GM18498 (cell line): ENCODE results near the gene ZNF576.
"Not testable (repeated sequence)": the region's sequence is repeated elsewhere in the genome, so short reads cannot be mapped to it uniquely, and the experiment has no call there.

ENCODE experiments used
- ATAC-seq: cut with Tn5 transposase; IDR thresholded peaks from one replicate; pipeline ENCODE4 v1.9.1; 2021; ENCODE audit warnings: mild to moderate bottlenecking, moderate library complexity; ENCODE audit not compliant: unreplicated experiment

The ZNF576 gene

DNA sequence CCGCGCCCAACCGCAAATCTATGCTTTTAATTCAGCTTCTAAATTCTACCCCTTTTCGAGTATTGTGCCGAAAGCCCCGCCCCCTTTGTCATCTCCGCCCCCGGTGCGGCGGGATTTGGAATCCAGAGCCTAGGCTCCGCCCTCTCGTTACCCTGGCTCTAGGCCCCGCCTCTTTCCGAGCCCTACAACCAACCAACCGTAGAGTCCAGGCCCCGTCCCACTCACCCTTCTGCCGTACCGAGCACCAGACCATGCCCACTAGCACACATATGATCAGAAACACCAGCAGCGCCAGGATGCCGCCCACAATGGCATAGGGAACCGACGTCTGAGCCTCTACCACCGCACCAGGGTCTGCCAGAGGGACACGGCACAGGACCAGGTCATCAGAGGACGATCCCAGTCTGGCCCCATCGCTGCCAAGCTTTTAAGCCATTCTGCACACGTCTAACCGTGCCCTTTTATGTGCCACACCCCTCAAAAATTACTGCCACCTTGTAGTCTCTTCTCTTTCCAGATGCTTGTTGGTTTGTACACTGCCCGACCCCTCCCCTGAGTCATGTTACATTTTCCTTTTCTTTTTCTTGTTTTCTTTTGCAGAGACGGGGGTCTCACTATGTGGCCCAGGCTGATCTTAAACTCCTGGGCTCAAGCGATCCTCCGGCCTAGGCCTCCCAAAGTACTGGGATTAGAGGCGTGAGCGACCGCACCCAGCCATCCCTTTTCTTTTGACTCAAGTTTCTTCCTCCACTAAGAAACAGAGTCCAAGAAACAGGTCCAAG, 27.7 kb downstream of the ZNF576 start:
- no peak for ATAC-seq

DNA sequence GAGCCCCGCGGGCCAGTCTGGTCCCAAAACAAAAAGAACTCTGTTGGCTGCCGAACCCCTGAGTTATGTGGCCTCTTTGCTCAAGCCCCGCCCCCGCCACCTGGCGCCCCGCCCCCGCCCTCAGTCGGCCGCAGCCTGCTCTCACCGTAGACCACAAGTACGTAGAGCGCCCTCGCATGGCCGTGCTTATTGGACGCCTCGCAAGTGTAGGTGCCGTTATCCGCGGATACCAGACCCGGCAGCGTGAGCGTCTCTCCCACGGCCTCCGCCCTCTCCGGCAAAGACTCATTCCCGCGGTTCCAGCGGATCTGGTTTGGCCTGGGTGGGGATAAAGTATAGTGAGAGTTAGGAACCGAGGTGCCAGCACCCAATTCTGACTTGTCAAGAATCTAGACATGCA, 28.5 kb downstream of the ZNF576 start:
- no peak for ATAC-seq

DNA sequence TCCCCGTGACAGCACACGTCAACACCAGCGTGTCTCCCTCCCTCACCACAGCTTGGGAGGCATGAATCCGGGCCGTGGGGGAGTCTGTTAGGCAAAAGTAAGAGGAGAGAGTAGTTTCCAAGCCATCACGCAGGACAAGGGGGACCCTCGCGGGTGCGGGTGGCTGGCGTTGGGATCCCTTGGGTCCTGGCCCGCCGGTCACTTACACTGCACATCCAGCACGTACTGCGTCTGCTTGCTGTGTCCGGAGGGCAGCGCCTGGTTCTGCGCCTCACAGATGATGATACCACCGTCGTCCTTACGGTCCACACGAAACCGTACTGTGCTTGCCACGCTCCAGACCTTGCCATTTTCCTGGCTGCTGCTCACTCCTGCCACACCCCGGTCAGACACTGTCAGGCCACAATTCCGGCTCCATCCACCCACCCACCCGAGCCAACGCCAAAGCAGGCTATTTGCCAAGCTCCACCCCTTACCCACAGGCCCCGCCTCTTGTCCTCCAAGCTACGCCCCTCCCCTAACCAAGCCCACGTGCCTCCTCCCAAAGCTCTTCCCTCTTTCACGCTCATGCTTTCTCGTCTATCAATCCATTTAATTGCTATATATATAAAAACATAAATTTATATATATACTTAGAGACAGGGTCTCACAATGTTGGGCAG, 29.7 kb downstream of the ZNF576 start:
- no peak for ATAC-seq

DNA sequence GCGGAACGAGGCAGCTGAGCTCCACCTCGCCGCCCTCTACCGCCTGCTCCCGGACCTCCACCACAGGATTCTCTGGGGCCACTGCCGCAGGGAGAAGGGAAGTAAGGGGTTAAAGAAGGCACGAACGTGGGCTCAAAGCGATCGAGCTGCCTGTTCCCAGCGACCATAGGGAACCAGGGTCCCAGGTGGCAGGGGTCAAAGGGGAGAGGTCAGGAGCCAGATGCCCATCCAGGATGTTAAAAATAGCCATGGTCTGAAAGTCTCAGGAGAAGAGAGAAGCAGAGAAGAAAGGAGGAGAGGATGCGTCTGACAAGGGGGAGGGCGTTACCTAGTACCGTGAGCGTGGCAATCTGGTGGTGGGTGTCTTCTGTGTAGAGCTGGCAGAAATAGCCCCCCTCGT, 30.4 kb downstream of the ZNF576 start:
- no peak for ATAC-seq

DNA sequence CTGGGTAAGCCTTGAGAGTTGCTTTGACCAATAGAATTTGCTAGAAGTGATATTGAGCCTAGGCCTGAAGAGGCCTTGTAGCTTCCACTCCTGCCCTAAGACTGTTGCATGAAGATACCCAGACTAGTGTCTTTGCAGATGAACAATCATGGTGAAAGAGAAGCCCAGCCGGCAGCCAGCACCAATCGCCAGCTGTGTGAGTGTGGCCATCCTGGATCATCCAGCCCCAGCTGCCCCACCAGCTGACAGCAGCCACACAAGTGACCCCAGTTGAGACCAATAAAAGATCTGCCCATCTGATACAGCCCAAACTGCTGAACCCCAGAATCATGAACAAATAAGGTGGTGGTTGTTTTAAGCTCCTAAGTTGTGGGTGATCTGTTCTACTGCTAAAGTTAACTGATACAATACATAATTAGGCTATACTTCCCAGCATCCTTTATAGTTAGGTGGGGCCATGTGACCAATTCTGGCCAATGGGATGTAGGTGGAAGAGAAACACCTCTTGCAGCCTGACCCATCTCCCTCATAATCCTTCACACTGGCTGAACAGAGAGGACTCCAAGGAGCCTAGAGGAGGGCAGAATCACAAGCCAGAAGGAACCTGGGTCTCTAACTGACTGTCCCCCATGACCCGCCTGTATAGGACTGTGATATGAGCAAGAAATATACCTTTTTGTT, 32.4 kb downstream of the ZNF576 start:
- no peak for ATAC-seq

DNA sequence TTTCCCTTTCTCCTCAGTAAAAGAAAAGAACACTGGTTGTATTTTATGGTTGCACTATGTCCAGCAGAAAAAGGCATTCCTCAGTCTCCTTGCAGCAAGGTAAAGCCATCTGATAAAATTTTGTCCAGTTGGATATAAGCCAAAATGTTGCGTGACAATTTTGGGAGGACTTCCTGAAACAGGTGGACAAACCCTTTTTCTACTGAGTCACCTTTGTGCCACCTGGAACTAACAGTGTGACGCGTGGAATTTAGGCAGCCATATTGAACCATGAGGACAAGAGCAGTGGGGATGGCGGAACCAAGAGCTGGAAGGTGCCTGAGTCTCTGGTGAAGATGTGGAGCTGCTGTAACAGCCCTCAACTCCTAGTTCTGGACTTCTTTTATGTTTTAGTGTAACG, 35.1 kb downstream of the ZNF576 start:
- no peak for ATAC-seq

DNA sequence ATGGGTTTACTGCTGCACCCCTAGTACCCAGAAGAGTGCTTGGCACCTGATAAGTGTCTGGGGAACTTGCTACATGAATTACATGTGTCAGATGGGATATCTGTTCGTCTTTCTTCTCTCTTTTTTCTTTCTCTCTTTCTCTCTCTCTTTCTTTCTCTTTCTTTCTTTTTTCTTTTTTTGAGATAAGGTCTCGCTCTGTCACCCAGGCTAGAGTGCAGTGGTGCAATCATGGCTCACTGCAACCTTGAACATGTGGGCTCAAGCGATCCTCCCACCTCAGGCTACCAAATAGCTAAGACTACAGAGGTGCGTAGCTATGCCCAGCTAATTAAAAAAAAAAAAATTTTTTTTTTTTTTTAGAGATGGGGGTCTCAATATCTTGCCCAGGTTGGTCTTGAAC, 37.1 kb downstream of the ZNF576 start:
- ATAC-seq = no peak

DNA sequence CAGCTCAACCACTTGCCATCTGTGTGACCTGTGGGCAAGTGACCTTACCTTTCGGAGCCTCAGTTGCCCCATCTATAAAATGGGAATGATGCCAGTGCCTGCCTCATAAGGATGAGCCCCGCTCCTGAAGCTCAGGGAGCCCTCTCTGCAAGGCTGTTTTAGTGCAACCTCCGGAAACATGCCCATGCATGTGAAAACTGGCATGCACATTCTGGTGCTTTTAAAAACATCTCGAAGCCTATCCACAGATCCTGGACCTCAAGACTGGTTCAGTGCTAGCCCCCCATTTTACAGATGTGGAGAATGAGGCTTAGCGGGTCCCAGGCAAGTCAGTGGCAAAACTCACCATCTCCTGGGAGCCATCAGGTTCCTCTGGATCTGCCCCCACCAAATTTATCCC, 37.7 kb downstream of the ZNF576 start:
- ATAC-seq = no peak

DNA sequence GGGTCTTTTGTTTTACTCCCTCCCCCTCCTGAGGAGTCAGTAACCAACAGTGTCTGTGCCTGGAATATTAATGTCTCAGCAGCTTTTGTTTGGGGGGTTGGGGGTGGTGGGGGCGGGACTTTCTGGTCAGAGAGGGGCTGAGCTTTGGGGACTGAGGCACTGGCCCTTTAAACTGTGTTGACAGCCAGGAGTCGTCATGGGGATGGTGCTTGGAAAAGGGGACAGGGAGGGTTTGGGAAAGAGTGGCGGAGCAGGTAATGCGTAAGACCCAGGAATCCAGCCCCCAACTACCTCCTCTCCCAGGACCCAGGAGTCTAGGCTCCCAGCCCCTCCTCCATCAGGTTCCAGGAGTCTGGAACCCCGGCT, 38.1 kb downstream of the ZNF576 start:
- no peak for ATAC-seq

DNA sequence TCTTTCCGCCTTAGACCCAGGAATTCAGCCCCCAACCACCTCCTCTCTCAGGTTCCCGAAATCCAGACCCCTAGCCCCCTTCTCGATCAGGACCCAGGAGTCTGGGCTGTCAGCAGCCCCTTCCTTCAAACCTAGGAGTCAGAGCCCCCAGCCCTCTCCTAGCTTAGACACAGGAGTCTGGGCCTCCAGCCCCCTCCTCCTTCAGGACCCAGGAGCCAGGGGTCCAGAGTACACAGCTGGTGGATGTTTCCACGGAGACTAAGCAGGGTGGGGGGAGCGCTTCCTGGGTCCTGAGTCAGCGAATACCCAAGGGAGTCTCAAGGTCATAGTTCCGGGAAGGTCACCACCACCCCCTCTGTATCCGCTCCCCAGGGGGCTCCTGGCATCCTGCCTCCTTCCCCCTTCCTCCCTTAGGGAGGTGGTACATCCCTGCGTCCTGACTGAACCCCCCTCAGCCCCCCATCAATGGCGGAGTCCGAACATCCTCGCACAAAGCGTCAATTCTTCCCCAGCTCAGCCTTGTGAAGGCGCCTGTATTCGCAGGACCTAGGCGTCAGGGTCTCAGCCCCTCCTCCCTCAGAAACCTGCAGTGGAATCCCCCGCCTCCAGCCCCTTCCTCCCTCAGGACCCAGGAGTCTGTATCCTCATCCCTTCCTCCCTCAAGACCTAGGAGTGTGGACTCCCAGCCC, 38.6 kb downstream of the ZNF576 start:
- ATAC-seq = no peak

DNA sequence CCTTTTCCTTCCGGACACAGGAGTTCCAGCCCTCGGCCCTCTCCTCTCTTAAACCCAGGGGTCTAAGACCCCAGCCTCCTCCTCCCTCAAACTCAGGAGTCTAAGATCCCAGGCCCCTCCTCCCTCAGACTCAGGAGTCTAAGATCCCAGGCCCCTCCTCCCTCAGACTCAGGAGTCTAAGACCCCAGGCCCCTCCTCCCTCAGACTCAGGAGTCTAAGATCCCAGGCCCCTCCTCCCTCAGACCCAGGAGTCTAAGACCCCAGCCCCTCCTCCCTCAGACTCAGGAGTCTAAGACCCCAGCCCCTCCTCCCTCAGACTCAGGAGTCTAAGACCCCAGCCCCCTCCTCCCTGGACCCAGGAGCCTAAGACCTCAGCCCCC, 39.2 kb downstream of the ZNF576 start:
- not testable (repeated sequence) for ATAC-seq

DNA sequence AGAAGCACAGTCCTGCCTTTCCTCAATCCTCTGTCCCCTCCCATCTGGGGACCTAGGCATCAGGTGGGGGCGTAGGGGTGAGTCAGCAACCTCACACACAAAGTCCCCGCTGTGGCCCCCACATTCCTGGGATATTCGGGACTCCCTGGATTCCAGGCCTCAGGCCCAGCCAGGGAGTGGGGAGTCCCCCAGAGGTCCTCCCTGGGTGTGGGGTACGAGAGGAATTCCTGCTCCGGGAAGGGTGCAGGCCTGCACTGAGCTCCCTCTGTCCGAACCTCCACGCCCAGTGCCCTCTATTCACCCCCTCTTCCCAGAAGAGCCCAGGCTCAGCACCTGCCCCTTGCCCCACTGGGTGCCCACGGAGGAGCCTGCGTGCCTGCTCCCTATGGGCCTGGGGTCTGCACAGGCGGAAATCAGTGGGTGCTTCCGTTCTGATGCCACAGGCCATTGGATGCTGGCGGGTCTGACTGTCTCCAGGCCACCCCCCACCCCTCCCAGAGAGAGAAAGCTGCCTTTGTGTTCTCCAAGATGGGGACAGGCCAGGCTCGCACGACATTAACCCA, 39.8 kb downstream of the ZNF576 start:
- ATAC-seq = no peak

DNA sequence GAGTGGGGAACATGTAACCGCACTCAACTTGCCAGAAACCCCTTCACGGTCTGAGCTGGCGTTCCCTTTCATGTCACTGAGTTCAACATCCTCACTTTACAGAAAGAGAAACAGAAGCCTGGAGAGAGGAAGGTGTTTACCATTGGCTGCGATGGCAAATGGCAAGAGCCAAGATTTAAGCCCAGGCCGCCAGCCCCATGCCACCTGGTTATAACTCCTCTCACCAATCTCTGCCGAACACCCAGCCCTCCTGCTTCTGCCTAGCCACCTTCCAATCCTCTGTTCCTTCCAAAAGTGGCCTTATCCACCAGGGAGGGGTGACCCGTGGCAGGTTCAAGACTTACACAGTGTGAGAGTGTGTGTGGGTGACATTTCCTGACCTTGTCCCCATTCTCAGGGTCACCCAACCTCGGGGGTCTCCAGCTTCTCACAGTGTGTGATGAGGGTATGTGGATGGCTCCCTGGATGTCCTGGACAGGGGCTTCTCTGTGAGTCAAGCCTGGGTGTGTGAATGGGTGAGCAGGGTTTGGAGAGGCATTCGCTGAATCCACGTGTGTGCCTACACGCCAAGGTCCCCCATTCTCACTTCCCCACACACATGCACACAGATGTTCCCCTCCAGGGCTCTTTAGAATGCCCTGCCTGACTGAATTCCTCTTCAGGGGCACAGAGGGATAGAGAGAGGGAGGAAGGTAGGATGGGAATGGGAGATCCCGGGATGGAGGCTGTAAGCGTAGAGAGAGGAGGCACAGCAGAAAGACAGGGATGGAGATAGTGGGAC, 42.0 kb downstream of the ZNF576 start:
- ATAC-seq = no peak

DNA sequence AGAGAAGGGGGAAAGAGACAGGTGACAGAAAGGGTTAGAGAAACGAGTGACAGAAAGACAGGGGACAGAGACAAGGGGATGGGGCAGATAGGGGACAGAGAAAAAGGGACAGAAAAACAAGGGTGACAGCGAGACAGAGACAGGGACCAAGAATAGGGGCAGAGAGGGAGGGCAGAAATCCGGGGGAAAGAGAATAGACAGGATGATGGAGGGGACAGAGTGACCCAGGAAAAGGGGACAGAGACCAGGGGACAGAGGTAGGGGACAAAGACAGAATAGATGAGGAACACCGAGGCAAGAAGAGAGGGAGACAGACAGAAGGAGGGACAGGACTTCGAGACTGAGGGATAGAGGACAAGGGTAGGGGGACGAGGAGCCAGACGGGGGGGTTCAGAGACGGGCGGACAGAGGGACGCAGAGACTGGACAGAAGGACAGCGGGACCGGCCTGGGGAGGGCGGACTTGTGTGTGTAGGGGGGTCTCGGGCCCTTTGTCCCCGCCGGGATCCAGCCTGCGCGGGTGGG, 42.7 kb downstream of the ZNF576 start:
- ATAC-seq = no peak

DNA sequence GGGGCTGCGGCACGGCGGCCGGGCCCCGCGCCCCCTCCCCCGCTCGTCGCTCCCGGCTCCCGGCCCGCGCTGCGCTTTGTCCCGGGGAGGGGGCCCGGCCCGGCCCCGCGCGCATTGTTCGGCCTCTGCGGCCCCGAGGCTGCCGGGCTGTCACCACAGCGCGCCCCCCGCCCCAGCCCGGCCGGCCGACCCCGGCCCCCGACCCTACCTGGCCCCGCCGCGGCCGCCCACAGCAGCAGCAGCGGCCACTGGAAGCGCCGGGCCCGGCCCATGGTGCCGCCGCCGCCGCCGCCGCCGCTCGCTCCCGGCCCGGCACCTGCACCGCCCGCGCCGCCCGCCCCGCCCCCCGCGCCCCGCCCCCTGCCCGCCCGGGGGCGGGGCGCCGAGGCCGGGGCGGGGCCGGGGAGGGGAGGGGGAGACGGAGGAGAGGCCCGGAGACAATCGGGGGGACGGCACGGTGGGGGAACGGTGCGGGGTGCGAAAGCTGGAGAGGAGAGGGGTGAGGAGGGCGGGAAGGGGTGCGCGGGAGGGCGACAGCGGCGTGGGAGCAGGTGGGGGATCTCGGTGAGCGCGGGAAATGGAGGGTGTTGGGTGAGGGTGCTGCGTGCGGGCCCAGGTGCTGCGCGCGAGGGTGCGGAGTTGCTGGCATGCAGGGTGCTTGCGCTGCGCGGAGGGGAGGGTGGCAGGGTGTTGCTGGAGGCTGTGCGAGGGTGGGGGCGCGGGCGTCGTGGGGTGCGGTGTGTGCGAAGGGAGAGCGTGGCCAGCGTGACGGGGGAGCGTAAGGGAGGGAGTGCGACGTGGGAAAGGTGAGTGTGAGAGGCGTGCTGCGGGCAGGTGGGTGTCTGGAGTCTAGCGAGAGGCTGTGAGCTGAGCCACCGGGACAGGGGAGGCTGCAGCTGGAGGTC, 43.4 kb downstream of the ZNF576 start, which contains the start of gene CADM4:
TSS of gene CADM4 (minus strand) at position 332 of the 905 bp plus-strand sequence. CDS start at position 272, 60 bp downstream.
- no peak for ATAC-seq

DNA sequence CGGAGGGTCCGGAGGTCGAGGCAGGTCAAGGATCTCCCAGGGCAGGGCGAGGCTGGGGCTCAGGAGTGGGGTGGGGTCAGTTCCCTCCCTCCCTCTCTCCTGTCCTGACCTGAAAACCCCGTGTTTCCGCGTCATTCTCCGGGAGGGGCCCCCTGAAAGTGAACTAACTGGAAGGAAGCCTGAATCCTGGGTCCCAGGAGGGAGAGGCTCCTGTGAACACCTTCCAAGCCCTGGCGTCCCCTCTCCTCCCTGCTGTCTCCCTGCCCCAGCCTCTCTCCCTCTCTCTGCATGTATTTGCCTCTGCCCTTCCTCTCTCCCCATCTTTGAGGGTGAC, 44.0 kb downstream of the ZNF576 start:
- ATAC-seq = no peak

DNA sequence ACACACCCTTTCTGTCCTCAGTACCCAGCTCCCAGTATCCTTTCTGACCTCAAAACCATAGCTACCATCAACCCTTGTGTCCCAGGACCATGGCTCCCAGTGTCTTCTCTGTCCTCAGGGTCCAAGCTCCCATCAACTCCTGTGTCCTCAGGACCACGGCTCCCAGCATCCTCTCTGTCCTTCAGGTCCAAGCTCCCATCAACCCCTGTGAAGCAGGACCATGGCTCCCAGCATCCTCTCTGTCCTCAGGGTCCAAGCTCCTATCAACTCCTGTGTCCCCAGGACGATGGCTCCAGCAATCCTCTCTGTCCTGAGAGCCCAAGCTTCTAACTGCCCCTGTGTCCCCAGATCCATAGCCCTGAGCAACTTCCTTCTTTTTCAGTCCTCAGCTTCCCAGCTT, 44.9 kb downstream of the ZNF576 start:
- ATAC-seq = no peak

DNA sequence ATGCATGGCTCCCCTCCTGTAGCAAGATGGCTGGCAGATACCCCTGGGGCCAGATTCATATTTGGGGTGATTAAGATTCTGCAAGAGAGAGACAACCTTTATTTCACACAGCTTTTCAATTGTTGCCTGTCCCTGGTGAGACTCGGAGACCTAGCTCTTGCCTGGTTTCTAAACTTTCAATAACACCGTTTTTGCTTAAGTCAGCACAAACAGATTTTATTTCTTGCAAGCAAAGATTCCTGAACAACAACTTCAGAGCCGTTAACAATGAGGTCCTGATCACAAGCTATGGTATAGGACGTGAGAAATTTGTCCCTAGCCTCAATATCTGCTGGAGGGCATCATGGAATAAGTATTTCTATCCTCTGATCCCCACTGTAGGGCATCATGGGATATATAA, 46.1 kb downstream of the ZNF576 start:
- ATAC-seq = no peak

DNA sequence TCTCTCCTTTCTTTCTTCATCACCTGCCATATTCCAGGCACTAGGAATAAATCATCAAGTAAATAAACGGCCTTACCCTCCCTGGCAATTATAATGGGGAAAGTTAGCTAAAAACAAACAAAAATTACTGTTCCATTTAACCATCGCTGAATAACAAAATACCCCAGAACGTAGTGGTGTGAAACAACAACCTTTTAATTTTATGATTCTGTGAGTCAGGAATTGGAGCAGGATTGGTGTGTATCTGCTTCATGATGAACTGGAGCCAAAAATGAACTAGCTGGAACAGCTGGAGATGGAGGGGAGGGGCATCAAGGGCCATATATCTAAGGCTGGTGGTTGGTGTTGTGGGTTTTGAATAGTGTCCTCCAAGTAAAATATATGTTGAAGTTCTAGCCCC, 46.9 kb downstream of the ZNF576 start:
- ATAC-seq = no peak
